Thyroid gland (tissue), 4 donors: ENCODE measurements around the gene RNF14. TPM values are rescaled to one million over a fixed set of nuclear protein-coding genes. Genes with fewer than 3 reads are reported as not detected.
A peak's percentile ranks its signal among the peaks of the same experiment; 100 is the strongest.

ENCODE experiments used
- DNase-seq, 2 donors: peaks; one replicate each; pipeline ENCODE4 v3.0.0-alpha.2; 2019
- H3K27ac ChIP-seq, 3 donors: fragments of 200-600 bp; sonication (generic); 1 replicate in 2 of 3; 2 replicates in 1 of 3; pipeline ENCODE4 v1.5.1; 2016 to 2019; ENCODE audit warnings: mild to moderate bottlenecking in 1 of 3, moderate library complexity in 1 of 3
- H3K27me3 ChIP-seq: fragments of 200-600 bp; sonication (generic); one replicate; pipeline ENCODE4 v1.5.1; 2019
- H3K36me3 ChIP-seq, 2 donors: fragments of 200-600 bp; sonication (generic); one replicate each; pipeline ENCODE4 v1.5.1; 2016 to 2019
- H3K4me1 ChIP-seq, 2 donors: fragments of 200-600 bp; sonication (generic); one replicate each; pipeline ENCODE4 v1.5.1; 2017 to 2019
- H3K4me3 ChIP-seq, 3 donors: fragments of 200-600 bp; sonication (generic); replicated peaks in 1 of 3; 1 replicate in 2 of 3; 2 replicates in 1 of 3; pipeline ENCODE4 v1.5.1; 2016; ENCODE audit warnings: mild to moderate bottlenecking in 1 of 3
- H3K9me3 ChIP-seq: fragments of 200-600 bp; sonication (generic); one replicate; pipeline ENCODE4 v1.5.1; 2017
- CTCF ChIP-seq, 6 experiments: fragments of 200-600 bp in 3 of 6; fragments of 450-650 bp in 3 of 6; sonication (generic) in 3 of 6; IDR thresholded peaks; one replicate each; pipeline ENCODE4 v1.5.1; 2016 to 2019; ENCODE audit warnings: antibody characterized with exemption in 6 of 6, mild to moderate bottlenecking in 2 of 6, inconsistent platforms in 1 of 6, moderate library complexity in 1 of 6
- POLR2A ChIP-seq, 2 donors: fragments of 450-650 bp; IDR thresholded peaks; one replicate each; pipeline ENCODE4 v1.6.1; 2017; ENCODE audit warnings: antibody characterized with exemption in 2 of 2, mild to moderate bottlenecking in 2 of 2, moderate library complexity in 1 of 2
- WGBS, 2 donors: methylation state at CpG; one replicate each; pipeline ENCODE4 v1.1.5; 2017; 5-methylcytosine and 5-hydroxymethylcytosine counted together
- intact Hi-C: fragments of 100-400 bp; cut with DNase I; formaldehyde crosslinking; loops from one replicate; pipeline ENCODE4 v1.15.1; 2023
- total RNA-seq, 4 donors: library from RNA; depleted of rRNA; stranded (reverse); fragments of >200 nt; gene quantifications; one replicate each; pipeline ENCODE4 v1.2.3, GENCODE V29; 2016

RNF14 gene
- total RNA-seq, 4 donors from 2014 or later, result 52.5 to 69.7 (median 61.7) TPM

- H3K36me3 ChIP-seq, result peaks cover 21 to 33% of the 10 kb centered on the region in 2 donors
- intact Hi-C loops, result loop anchor here (5.0 kb wide), 2 partner anchors 153 to 563 kb away; no protein-coding TSS in a partner anchor
Measured at GRCh38 chr5:141989720-141990119, 20.8 kb downstream of the RNF14 start.

GRCh38 chr5:141992349-141992963 is 23.6 kb downstream of the RNF14 start:
- 7 to 8% methylated on average over 2 of the region's 2 CpGs for WGBS, 2 donors
- Histone ChIP-seq H3K9me3 (no peaks in the 10 kb centered on the region), H3K27me3 (no peaks in the 10 kb centered on the region), H3K4me1 (peaks cover 7 to 15% of the 10 kb centered on the region in 2 donors), H3K36me3 (peaks cover 8 to 12% of the 10 kb centered on the region in 2 donors), H3K4me3 (no peak overlapping the region), H3K27ac (no peak overlapping the region)
- intact Hi-C loops, result loop anchor here (5.0 kb wide), 2 partner anchors 150 to 560 kb away; no protein-coding TSS in a partner anchor
- no peak for TF ChIP-seq POLR2A (IDR thresholded peaks at IDR 0.05)
- TF ChIP-seq CTCF (IDR thresholded peaks at IDR 0.05), result peak; percentile 49 to 79 (median 71)
- peak; percentile 82 to 87 for DNase-seq

More at GRCh38 chr5:141989720-141990119, 20.8 kb downstream of the RNF14 start:
- Histone ChIP-seq H3K4me3 (no peak overlapping the region), H3K27me3 (no peaks in the 10 kb centered on the region), H3K4me1 (peaks cover 7 to 10% of the 10 kb centered on the region in 2 donors), H3K9me3 (no peaks in the 10 kb centered on the region), H3K27ac (no peak overlapping the region)
- no peak for DNase-seq
- TF ChIP-seq POLR2A (IDR thresholded peaks at IDR 0.05) (no peak), CTCF (IDR thresholded peaks at IDR 0.05) (no peak)
- 2 to 44% methylated on average over 1 of the region's 1 CpG for WGBS, 2 donors

DNA sequence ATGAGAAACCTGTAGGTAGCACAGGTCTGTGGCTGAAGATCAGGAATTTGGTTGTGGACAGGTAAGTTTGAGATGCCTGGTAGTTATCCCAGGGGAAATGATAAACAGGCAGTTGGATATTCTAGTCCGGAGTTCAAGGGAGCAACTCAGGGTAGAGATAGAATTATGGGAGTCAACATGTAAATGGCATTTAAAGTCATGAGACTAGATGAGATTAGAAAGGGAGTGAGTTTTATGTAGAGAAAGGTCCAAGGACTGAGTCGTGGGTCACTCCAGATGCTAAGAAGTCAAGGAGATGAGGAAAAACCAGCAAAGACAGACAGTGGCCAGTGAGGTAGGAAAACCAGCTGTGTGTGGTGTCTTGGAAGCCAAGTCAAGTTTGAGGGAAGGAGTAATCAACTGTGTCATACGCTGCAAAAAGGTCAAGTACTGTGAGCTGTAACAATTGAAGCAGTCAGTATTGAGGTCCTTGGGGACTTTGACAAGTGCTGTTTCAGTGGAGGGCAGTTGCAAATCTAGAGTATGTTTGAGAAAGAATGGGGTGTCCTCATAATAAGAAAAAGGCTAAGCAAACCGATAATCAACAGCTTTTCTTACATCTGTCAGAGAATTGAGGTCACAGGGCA is 25.7 kb downstream of the RNF14 start:
- Histone ChIP-seq H3K9me3 (no peaks in the 10 kb centered on the region), H3K27ac (peak overlapping the region; percentile 10 to 39 (median 33)), H3K36me3 (peaks cover 0 to 3% of the 10 kb centered on the region in 2 donors), H3K27me3 (no peaks in the 10 kb centered on the region), H3K4me3 (no peak overlapping the region), H3K4me1 (peaks cover 7 to 15% of the 10 kb centered on the region in 2 donors)
- DNase-seq, result peak; percentile 31 to 34
- 24 to 39% methylated on average over 4 of the region's 4 CpGs for WGBS, 2 donors
- intact Hi-C loops, result loop anchor here (5.0 kb wide), 2 partner anchors 148 to 558 kb away; no protein-coding TSS in a partner anchor
- TF ChIP-seq POLR2A (IDR thresholded peaks at IDR 0.05) (no peak), CTCF (IDR thresholded peaks at IDR 0.05) (no peak)

GRCh38 chr5:141995656-141996055 is 26.8 kb downstream of the RNF14 start:
- TF ChIP-seq CTCF (IDR thresholded peaks at IDR 0.05), result no peak
- no peak for TF ChIP-seq POLR2A (IDR thresholded peaks at IDR 0.05)

More at GRCh38 chr5:141995656-141996055, 26.8 kb downstream of the RNF14 start:
- 91 to 99% methylated on average over 3 of the region's 3 CpGs for WGBS, 2 donors
- no peak overlapping the region for H3K4me3 ChIP-seq
- no peak overlapping the region for H3K27ac ChIP-seq
- no peaks in the 10 kb centered on the region for H3K27me3 ChIP-seq
- DNase-seq, result no peak
- intact Hi-C loops, result no loop called here
- peaks cover 0 to 3% of the 10 kb centered on the region in 2 donors for H3K36me3 ChIP-seq
- H3K9me3 ChIP-seq, result no peaks in the 10 kb centered on the region
- H3K4me1 ChIP-seq, result peaks cover 7 to 19% of the 10 kb centered on the region in 2 donors
